T-helper 2 cell treated with Interferon-gamma antibody and Interleukin-4, amounts not matched to agents 5 μg/mL and 100 μg/mL, for 36 hours (primary cell): ENCODE data around the gene CPA3.

Experiments
- DNase-seq: peaks from one replicate; pipeline ENCODE4 v3.0.0; 2021; ENCODE audit warnings: low spot score
- H3K27ac Mint-ChIP-seq: one replicate; pipeline ENCODE4 v1.8.0; 2021; ENCODE audit warnings: mild to moderate bottlenecking, mixed read lengths
- H3K27me3 Mint-ChIP-seq: one replicate; pipeline ENCODE4 v1.8.0; 2021; ENCODE audit warnings: low read depth, mixed read lengths
- H3K36me3 Mint-ChIP-seq: one replicate; pipeline ENCODE4 v1.8.0; 2021; ENCODE audit warnings: low read depth, mixed read lengths
- H3K4me1 Mint-ChIP-seq: one replicate; pipeline ENCODE4 v1.8.0; 2021; ENCODE audit warnings: low read depth, mixed read lengths
- H3K4me3 Mint-ChIP-seq: one replicate; pipeline ENCODE4 v1.8.0; 2022; ENCODE audit warnings: mild to moderate bottlenecking, moderate library complexity, mixed read lengths
- H3K9me3 Mint-ChIP-seq: one replicate; pipeline ENCODE4 v1.8.0; 2021; ENCODE audit warnings: mixed read lengths

The CPA3 gene

DNA sequence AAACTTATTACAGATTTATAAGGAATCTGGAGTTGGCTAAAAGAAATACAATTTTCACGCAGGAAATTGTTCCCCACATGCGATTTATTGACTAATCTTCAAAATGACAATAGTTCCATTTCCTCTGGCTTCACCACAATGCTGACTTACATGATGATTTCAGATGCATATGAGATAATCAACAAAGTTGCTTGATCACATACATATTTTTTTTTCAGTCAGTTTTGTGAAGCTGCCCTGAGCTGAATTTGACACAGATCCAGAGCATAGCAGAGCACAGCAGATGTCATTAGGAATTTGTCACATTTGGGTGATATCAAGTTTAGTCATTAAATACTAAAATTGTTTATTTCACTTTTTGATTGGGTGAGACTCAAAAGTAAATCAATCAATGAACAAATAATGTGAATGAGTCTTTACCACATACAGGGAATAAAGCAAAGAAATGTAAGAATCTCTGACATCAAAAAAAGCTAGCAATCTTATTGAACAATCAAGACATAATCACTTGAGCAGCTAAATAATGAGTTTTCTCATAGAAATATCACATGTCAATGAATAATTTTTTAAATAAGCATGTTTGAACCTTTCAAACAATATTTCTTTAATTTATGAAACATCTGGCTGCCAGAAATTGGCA, 19.2 kb upstream of the CPA3 start:
- no peak overlapping the region for H3K27ac Mint-ChIP-seq
- H3K4me3 Mint-ChIP-seq, result no peak overlapping the region
- no peaks in the 10 kb centered on the region for H3K4me1 Mint-ChIP-seq
- no peak for DNase-seq
- no peaks in the 10 kb centered on the region for H3K27me3 Mint-ChIP-seq
- no peaks in the 10 kb centered on the region for H3K9me3 Mint-ChIP-seq
- no peaks in the 10 kb centered on the region for H3K36me3 Mint-ChIP-seq

DNA sequence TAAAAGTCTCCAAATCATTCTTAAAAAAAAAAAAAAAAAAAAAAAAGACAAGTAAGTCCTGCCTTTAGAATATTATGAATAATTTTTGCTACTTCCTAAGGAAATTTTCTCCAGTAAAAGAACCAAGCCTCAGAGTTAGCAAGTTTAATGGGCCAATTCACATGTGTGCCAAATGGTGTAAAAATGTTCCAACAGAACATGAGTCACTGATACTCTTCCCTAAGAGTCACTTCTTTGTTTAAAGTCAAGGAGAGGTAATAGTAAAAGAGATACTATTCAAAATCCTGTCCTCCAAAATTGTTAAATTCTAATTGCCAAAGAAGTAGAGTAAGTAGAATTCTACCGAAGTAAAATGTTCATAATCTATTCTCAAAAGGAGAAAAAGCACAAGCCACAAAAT, 17.7 kb upstream of the CPA3 start:
- Mint-ChIP-seq H3K27me3 (no peaks in the 10 kb centered on the region), H3K4me1 (no peaks in the 10 kb centered on the region), H3K9me3 (no peaks in the 10 kb centered on the region), H3K36me3 (no peaks in the 10 kb centered on the region), H3K4me3 (no peak overlapping the region), H3K27ac (no peak overlapping the region)
- DNase-seq, result no peak

DNA sequence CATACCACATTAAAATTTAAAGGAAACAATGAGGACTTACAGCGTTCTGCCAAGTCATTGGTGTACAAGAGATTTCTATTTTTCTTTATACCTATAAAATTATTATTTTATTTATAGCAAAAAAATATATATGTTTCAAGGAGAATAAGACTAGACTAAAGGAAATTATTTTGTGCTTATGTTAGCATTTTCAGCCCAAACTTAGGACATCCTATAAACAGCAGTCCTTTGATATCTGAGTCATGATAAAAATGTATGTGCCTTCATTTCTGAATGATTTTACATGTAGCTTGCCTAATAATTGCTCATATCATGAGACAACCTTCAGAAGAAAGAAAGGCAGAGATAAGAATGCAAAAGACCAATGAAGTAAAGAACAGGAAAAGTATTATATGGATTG, 16.7 kb upstream of the CPA3 start:
- no peak overlapping the region for H3K4me3 Mint-ChIP-seq
- H3K27me3 Mint-ChIP-seq, result no peaks in the 10 kb centered on the region
- H3K27ac Mint-ChIP-seq, result no peak overlapping the region
- no peak for DNase-seq
- H3K36me3 Mint-ChIP-seq, result no peaks in the 10 kb centered on the region
- H3K9me3 Mint-ChIP-seq, result no peaks in the 10 kb centered on the region
- no peaks in the 10 kb centered on the region for H3K4me1 Mint-ChIP-seq

DNA sequence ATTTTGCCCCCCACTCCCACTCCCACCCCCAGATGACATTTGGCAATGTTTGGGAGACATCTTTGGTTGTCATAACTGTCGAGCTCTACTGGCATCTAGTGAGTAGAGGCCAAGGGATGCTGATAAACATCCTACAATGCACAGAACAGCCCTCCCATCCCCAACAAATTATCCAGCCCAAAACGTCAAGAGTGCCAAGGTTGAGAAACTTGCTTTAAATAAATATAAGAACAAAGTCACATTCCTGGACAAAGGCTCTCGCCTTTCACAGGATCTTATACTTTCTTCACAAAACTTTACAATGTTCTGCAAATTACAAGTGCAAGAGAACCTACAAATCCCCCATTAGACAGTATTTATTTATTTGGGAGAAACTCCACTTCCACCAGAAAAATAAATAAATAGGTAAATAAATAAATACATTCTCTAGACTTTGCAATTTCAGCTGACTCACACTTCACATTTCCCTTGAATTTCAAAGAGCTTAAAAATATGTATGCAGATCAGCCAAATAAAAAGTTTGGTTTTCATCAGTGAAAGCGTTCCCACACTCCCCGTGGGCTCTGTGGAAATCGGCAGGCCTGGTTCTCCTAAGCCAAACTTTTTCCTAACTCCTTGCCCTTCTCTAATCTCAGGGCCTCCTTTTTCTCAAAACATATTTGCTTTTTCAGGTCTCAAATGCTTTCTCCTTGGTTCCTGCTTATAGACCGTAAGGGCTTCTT, 12.7 kb upstream of the CPA3 start:
- Mint-ChIP-seq H3K36me3 (no peaks in the 10 kb centered on the region), H3K4me3 (no peak overlapping the region), H3K27ac (no peak overlapping the region), H3K9me3 (no peaks in the 10 kb centered on the region), H3K27me3 (peaks cover 2% of the 10 kb centered on the region), H3K4me1 (no peaks in the 10 kb centered on the region)
- no peak for DNase-seq

DNA sequence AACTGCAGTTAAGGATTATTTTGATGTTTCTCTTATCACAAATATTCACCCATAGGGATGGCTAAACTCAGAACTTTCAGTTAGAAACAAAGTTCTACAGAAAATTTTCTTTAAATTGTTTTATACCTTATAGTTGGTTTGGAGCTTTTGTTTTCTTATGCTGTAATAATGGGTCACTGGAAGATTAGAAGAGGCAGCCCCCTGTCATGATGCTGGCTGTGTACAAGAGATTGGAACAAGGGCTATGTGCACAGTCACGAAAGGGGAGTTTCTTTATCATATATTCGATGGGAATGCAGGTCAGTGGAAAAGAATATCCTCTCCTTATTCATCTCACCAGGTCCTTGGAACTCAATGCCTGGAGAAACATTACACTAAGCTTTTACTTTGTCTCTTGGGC, 12.0 kb upstream of the CPA3 start:
- Mint-ChIP-seq H3K27me3 (peaks cover 2% of the 10 kb centered on the region), H3K4me3 (no peak overlapping the region), H3K27ac (no peak overlapping the region), H3K4me1 (no peaks in the 10 kb centered on the region), H3K36me3 (no peaks in the 10 kb centered on the region), H3K9me3 (no peaks in the 10 kb centered on the region)
- no peak for DNase-seq

DNA sequence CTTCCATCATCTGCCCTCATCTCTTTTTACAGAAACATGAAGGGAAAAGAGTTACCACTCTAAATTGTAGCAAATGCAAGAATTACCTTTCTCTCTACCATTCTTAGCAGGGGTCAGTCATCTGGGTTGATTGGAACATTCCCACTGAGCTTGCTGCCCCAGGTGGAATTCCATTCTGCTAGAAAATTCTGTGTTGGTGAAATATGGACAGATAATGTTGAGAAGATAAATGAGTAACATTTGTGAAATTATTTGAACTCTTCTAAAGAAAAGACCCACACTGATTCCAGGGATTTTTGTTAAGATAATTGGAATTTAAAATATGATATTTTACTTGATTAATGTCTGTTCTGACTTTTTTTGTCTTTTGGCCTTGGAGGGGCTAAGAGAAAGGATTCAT, 11.0 kb upstream of the CPA3 start:
- Mint-ChIP-seq H3K27me3 (peaks cover 2% of the 10 kb centered on the region), H3K36me3 (no peaks in the 10 kb centered on the region), H3K27ac (no peak overlapping the region), H3K9me3 (no peaks in the 10 kb centered on the region), H3K4me3 (no peak overlapping the region), H3K4me1 (no peaks in the 10 kb centered on the region)
- DNase-seq, result no peak

DNA sequence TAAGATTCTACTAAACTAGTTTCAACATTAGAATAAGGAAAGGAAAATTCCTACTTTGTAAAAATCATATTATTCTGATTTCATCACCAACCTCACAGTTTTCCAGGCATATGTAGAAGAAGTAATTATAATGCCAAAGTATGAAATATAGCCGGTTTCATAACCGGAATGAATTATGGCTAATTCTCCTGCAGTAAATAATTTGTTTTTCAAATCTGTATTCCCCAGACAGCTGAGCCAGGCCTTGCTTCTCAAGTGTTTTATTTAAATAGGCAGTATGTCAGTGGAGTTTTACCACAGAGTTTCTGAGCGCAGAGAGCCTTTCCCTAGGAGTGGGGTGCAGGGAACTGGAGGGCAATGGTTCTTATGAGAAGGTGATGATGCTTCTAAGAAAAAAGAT, 8.7 kb upstream of the CPA3 start:
- Mint-ChIP-seq H3K36me3 (no peaks in the 10 kb centered on the region), H3K4me3 (no peak overlapping the region), H3K4me1 (no peaks in the 10 kb centered on the region), H3K9me3 (no peaks in the 10 kb centered on the region), H3K27me3 (peaks cover 2% of the 10 kb centered on the region), H3K27ac (no peak overlapping the region)
- no peak for DNase-seq

DNA sequence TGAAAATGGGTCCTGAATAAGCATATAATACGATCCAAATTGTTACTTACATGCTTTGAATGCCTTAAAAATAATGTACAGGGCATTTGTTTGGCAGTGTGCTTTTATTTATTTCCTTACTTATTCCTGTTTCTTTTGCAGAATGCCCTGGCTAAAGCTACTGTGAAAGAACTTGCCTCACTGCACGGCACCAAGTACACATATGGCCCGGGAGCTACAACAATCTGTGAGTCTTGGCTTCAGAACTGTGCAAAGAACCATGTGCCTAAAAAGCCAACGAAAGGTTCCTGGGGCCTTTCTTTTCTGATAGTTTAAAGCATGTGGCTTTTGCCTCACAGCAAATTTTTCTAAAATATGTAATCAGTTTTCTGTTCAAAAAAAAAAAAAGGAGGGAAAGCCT, 7.8 kb upstream of the CPA3 start:
- Mint-ChIP-seq H3K4me3 (no peak overlapping the region), H3K27me3 (peaks cover 4% of the 10 kb centered on the region), H3K36me3 (no peaks in the 10 kb centered on the region), H3K27ac (no peak overlapping the region), H3K4me1 (no peaks in the 10 kb centered on the region), H3K9me3 (no peaks in the 10 kb centered on the region)
- DNase-seq, result no peak

DNA sequence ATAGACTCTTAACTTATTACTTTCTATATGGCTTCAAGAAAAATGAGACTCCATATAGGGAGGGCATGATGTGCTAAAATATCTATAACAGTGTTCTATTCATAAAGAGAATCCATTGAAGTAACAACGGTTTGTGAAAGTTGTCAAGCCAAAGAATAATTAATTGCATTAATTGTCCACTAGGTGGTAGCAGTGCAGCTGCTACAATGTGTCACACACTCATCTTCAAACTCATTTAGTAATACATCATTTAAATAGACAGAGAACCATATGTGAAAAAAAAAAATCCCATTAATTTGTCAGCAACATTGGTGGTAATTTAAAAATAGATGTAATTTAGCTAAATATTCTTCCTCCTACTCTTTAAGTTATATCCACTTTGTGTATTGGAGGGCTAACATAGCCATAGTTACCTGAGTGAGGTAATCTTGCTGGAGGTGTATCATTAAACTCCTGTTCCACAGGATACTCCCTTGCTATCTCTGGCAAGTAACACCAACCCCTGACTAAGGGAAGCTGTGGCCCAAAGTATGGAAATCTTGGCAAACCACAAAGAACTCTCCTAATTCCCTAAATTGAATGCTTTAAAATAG, 3.7 kb upstream of the CPA3 start:
- H3K27me3 Mint-ChIP-seq, result peaks cover 2% of the 10 kb centered on the region
- H3K9me3 Mint-ChIP-seq, result no peaks in the 10 kb centered on the region
- no peaks in the 10 kb centered on the region for H3K4me1 Mint-ChIP-seq
- H3K36me3 Mint-ChIP-seq, result no peaks in the 10 kb centered on the region
- no peak overlapping the region for H3K4me3 Mint-ChIP-seq
- no peak overlapping the region for H3K27ac Mint-ChIP-seq
- no peak for DNase-seq

DNA sequence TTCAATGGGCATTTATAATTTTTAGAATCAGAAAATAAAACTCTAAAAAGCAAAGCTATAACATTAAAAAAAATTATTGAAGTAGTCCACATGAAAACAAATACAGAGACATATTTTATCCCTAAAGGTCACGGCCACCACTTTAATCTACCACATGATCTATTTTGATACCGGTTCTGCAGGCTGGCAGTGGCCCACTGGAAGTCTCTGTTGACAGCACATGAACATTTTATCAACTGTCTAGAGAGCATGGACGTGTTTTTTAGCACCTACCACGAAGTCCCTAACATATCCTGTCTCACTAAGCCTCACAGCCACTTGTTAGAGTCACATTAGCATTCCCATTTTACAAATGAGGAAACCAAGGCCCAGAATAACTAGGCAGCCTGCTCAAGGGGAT, 1.8 kb upstream of the CPA3 start:
- DNase-seq, result no peak
- H3K4me3 Mint-ChIP-seq, result no peak overlapping the region
- H3K27me3 Mint-ChIP-seq, result peaks cover 7% of the 10 kb centered on the region
- H3K9me3 Mint-ChIP-seq, result no peaks in the 10 kb centered on the region
- H3K36me3 Mint-ChIP-seq, result no peaks in the 10 kb centered on the region
- H3K4me1 Mint-ChIP-seq, result no peaks in the 10 kb centered on the region
- no peak overlapping the region for H3K27ac Mint-ChIP-seq

DNA sequence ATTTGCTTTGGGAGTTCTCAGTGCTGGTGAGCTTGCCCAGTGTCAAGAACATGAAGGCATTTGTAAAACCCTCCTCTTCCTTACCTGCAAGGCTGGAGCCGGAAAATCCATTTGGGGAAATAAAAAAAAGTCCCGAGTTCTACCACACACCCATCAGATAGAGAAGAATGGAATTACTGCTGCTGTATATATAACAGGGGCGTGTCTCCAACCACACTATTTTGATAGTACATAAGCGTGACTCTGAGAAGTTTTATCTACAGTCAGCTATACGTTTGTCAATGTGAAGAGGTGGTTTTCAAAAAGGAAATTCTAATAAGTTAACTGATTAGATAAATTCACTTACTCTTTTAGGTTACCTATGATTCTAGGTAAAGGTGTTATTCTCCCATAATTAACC, 1.3 kb upstream of the CPA3 start:
- no peak for DNase-seq
- no peaks in the 10 kb centered on the region for H3K9me3 Mint-ChIP-seq
- no peak overlapping the region for H3K4me3 Mint-ChIP-seq
- no peaks in the 10 kb centered on the region for H3K4me1 Mint-ChIP-seq
- H3K27ac Mint-ChIP-seq, result no peak overlapping the region
- peaks cover 7% of the 10 kb centered on the region for H3K27me3 Mint-ChIP-seq
- no peaks in the 10 kb centered on the region for H3K36me3 Mint-ChIP-seq

DNA sequence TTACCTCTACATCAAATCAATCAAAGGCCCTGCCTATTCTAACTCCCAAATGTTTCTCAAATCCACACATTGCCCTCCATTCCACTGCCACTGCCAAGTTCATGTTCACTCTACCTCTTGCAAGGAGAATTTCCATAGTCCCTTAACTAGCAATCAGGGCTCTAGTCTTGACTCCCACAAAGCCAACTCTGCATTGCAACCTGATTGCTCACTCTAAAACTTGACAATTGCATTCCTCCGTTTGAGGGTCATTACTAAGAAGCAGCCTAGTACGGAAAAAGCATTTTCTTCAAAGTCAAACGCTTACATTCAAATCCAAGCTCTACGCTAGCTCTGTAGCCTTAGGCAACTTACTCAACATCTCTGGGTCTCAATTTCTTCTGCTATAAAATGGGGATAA, 1.2 kb downstream of the CPA3 start:
- Mint-ChIP-seq H3K36me3 (no peaks in the 10 kb centered on the region), H3K27ac (no peak overlapping the region), H3K4me1 (no peaks in the 10 kb centered on the region), H3K9me3 (no peaks in the 10 kb centered on the region), H3K4me3 (no peak overlapping the region), H3K27me3 (peaks cover 7% of the 10 kb centered on the region)
- no peak for DNase-seq

DNA sequence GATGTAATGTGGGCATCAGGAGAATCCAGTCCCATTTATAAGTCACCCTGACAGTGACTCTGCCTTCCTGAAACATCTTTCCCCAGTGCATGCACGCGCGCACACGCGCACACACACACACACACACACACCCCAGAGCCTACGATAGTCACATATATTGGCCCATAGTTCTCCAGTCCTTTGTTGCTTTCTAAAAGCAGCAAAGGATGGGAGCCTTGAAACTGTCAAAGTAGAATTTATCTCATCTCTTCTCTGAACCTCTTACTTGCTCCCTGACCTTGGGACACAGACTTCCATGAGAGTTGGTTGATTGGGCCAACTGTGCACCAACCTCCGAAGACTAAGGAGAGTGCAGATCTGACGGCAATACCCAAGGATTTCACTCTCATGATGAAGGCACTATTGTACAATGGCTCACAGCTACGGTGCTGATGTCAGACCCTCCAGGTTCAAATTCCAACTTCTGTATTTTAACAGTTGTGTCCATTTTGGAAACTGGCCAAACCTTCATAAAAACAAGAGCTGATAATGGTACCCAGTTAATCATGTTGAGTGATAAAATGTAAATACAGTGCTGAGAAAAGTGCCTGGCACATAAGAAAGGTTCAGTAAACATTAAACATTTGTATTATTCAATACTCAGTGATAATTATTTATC, 8.3 kb downstream of the CPA3 start:
- Mint-ChIP-seq H3K36me3 (no peaks in the 10 kb centered on the region), H3K27me3 (peaks cover 3% of the 10 kb centered on the region), H3K9me3 (no peaks in the 10 kb centered on the region), H3K4me3 (no peak overlapping the region), H3K27ac (no peak overlapping the region), H3K4me1 (no peaks in the 10 kb centered on the region)
- no peak for DNase-seq

DNA sequence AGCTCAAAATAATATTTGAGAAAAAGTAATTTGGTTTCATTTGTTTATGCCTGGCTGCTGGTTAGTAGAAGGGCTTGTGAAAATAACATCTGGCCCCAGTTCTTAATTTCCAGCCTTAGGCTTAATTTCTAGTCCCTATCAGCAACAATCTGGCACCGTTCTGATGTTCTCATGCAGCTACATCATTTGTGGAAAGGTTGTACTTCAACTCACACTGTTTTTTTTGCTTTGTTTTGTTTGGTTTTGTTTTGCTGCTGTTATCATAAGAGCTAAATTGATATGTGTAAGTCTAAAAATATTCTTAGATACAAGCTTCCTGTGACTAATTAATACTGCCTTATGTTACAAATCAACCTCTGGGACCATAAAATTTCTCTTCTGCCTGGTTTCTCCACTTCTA, 8.9 kb downstream of the CPA3 start:
- Mint-ChIP-seq H3K27ac (no peak overlapping the region), H3K36me3 (no peaks in the 10 kb centered on the region), H3K9me3 (no peaks in the 10 kb centered on the region), H3K4me3 (no peak overlapping the region), H3K4me1 (no peaks in the 10 kb centered on the region), H3K27me3 (peaks cover 3% of the 10 kb centered on the region)
- no peak for DNase-seq
